ENCODE measurements around the gene XPO4.

The XPO4 gene

GRCh38 chr13:20729633-20730585 is 172.6 kb downstream of the XPO4 start:
- no peak for DNase-seq (ENCODE audit: low read depth in 1 of 2, low spot score in 1 of 2)

- no peak for DNase-seq (ENCODE audit: low read depth in 1 of 2, low spot score in 1 of 2)
Measured at GRCh38 chr13:20728579-20729311, 173.8 kb downstream of the XPO4 start.

DNA sequence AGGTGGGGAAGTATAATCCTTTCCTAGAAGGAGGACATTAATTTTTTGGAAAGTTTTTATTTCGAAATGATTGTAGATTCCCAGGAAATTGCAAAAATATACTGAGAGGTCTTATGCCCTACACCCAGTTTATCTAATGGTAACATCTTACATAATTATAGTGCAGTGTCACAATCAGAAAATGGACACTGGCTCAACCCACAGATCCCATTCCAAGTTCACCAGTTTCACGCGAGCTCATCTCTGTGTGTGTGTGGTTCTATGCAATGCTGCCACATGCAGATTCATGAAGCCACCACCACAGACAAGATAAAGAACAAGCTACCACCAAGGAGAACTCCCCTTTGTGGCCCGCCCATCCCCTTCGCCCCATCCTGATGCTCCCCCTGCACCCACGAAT is 174.7 kb downstream of the XPO4 start:
- DNase-seq (ENCODE audit: low read depth in 1 of 2, low spot score in 1 of 2), result no peak
